A549 treated with dexamethasone at 1 μM for 4 hours (cell line): ENCODE results near the gene GP9. TPM values are rescaled to one million over a fixed set of nuclear protein-coding genes. Genes with fewer than 3 reads are reported as not detected.

ENCODE experiments used
- total RNA-seq: library from RNA; stranded (reverse); fragments of 200-300 nt; extraction: Qiagen RNA extraction; gene quantifications from 5 replicates; pipeline ENCODE4 v1.2.3, GENCODE V29; 2022

GP9 gene
- not detected in 5 replicates for total RNA-seq

GRCh38 chr3:129060276-129061022 is at the start of gene GP9:
TSS of gene GP9 (plus strand) at chr3:129060779. CDS start at chr3:129061740, 961 bp downstream.

Other genes with a start within 250 kb of the GP9 start
- 22.9 to 28.0 TPM (median 26.3 TPM) in 5 replicates for gene ACAD9, start 181.2 kb upstream of the GP9 start, total RNA-seq
- gene CFAP92, start 66.7 kb upstream of the GP9 start, total RNA-seq, result not detected in 5 replicates
- not detected in 5 replicates for gene EFCC1, start 59.5 kb upstream of the GP9 start, total RNA-seq
- gene RAB43, start 61.0 kb downstream of the GP9 start, total RNA-seq, result 2.8 to 6.1 TPM (median 4.8 TPM) in 5 replicates
- gene ISY1, start 100.3 kb downstream of the GP9 start, total RNA-seq, result 17.5 to 21.9 TPM (median 20.2 TPM) in 5 replicates
- gene CNBP, start 123.1 kb downstream of the GP9 start, total RNA-seq, result 341 to 355 TPM (median 353 TPM) in 5 replicates
- gene COPG1, start 188.8 kb downstream of the GP9 start, total RNA-seq, result 74.9 to 95.8 TPM (median 83.2 TPM) in 5 replicates
- 32.3 to 41.9 TPM (median 36.8 TPM) in 5 replicates for gene HMCES, start 218.1 kb downstream of the GP9 start, total RNA-seq